H4 (cell line): ENCODE results near the gene SYTL3. TPM values are rescaled to one million over a fixed set of nuclear protein-coding genes. Genes with fewer than 3 reads are reported as not detected.
"Not testable (repeated sequence)": the region's sequence is repeated elsewhere in the genome, so short reads cannot be mapped to it uniquely, and the experiment has no call there.

Experiments used
- DNase-seq: peaks from one replicate; pipeline ENCODE4 v3.0.0-alpha.2; 2015; ENCODE audit warnings: low spot score
- total RNA-seq: library from RNA; depleted of rRNA; stranded (reverse); fragments of >200 nt; shearing (Covaris generic); gene quantifications from 2 replicates; pipeline ENCODE4 v1.2.3, GENCODE V29; 2014

The SYTL3 gene
- total RNA-seq, 1 experiment from 2014 or later: 1.0 TPM

DNA sequence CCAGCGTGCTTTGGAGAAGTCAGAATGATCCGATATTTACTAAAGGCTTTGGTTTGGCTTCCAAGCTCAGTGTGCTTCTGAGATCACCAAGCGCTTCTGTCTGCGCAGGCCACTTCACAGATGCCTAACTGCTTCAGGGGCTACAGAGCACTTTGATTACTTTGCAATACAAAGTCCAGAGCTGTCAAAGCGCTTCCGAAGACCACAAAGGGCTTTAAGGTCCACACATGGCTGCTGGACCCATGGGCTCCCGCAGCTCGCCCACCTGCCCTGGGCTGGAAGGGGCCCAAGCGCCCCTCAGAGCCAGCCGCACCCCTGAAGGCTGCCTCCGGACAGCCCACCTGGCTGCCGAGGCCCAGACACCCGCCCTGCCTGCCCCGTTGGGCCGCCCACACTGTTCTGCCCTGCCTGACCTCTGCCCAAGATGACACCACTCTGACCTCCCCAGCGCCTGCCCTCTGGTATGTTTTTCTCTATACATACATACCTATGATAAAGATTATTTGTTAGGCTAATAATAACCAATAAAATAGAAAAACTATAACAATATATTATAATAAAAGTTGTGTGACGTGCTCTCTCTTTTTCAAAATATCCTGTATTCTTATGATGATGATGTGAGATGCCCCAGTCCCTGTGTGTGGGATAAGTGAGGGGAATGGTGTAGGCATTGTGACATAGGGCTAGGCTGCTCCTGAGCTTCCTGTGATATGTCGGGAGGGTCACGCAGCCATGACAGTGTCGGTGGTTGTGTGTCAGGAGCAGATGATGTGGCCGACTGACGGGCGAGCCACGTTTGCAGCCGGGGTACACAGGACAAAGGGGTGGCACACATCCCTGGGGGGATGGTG, 27.9 kb upstream of the SYTL3 start:
- DNase-seq: no peak

DNA sequence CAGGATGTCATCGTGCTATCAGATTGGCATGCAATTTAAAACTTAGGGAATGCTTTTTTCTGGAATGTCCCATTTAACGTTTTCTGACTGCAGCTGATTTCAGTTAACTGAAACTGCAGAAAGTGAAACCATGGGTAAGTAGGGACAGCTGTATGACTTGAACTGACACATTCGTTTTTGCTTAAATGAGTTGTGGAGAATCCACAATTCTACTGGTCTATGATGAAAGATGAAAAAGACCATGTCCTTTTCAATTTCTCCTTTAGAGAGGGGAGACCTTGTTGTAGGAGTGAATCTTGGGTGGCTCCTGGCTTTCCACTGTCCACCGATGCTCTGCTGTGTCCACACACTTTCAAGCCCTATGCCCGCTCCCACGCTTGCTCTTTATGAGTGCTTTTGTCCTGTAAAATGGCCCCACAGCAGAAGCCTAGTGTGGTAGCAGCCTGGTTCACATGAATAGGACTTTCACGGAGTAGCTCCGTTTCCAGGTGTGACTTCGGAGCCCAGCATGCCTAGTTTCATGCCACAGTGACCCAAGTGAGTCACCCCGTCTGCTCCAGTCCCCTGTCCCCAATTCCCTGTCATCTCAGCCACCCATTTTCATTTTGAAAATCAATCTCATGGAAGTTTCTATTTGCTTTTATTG, 27.2 kb upstream of the SYTL3 start:
- no peak for DNase-seq

- DNase-seq: no peak
Observed at GRCh38 chr6:158624684-158625682, 24.9 kb upstream of the SYTL3 start.

DNA sequence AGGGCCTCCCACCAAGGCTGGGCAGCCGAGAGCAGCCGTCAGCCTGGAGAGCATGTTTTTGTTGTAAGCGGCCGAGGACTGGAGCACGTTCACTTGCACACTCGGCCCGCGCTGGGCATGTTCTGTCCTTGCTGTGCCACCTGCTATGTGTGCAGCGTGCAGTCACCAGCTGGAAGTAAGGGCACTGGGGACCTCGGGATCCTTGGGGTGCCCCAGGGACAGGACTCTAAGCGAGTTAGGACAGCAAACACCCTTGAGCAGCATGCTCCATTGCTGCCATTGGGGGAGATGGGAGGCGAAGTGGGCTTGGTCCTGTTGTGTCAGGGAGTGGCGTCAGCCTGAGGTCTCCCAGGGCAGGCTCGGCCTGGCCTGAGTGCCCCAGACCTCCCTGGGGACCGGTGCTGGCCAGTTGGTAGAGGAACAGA, 24.0 kb upstream of the SYTL3 start:
- no peak for DNase-seq

DNA sequence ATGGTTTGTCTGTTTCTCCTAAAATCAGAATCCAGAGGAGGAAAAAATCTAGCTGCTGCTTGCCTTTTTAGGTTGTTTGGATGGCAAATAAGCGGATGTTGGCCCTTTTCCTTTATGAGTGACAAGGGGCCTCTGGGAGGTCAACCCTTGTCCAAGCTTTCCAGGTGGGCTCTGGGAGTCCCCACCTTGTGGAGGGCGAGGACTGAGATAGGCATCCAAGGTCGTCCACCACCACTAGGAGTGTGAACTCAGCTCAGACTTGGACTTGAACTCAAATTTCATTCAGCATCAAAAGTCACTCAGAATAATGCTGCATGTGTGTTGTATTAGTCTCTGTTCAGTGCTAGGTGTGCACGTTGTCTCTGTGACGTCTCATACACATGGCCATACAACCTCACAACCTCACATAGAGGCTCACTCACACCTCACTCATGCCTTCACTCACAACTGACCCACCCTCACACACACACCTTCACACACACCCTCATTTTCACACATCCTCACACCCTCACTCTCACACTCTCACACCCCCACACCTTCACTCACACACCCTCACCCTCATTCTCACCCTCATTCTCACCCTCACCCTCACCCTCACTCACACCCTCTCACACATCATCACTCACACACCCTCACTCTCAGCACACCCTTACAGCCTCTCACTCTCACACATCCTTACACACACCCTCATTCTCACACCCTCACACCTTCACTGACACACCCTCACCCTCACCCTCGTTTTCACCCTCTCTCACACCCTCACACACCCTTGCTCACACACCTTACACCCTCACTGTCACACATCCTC, 23.3 kb upstream of the SYTL3 start:
- no peak for DNase-seq

GRCh38 chr6:158627168-158627939, 22.5 kb upstream of the SYTL3 start:
- no peak for DNase-seq

GRCh38 chr6:158627940-158628211, 22.0 kb upstream of the SYTL3 start:
- DNase-seq: no peak

DNA sequence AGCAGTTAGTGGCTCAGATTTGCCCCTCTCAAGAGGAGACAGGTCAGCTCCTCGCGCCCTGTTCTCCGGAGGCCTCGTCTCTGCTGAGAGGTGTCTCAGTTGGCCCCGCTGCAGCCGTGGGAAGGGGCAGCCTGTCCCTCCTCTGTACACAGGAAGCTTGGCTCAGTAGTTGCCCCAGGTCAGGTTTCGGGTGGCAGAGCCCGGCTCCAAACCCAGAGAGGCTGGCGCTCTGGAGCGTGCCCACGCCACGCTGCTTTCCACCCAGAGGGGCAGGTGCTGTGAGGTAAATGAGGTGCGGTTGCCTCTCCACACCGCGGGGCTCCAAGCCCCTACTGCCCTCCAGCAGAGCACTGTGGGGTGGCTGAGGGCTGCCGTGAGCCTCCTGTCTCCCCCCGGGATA, 21.3 kb upstream of the SYTL3 start:
- DNase-seq: no peak

DNA sequence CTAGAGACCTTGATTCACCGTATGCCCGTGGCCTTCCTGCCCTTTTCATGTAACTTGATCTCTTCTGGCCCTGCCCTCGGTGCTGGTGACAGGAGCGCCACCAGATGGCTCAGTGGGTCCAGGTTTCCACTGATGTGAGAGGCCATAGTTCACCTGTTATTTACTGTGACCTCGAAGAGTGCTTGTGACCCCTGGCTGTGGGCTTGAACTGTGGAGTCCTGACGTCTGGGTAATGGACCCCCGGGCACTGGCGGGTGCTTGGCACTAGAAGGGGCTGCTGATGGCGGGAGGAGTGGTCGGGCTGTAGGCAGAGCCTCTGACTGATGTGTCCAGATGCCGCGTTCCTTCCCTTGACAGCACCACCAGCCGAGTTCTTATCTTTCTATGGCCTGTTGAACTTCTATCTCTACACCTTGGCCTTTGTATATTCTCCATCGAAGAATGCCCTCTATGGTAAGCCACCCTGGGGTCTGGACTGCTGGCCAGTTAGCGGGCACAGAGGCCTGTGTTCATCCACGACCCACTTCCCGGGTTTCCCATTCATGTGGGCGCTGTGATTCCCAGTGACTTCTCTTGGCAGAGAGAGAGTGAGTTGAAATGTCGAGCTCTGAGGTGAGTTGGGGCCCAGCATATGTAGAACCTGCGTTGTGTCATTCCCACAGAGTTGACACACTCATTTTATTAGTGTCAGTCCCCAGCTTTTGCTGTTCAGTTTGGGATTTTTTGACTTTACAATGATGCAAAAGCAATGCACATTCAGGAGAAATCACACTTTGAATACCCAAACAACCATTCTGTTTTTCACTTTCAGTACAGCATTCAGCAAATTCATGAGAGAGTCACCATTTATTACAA, 20.3 kb upstream of the SYTL3 start:
- no peak for DNase-seq

DNA sequence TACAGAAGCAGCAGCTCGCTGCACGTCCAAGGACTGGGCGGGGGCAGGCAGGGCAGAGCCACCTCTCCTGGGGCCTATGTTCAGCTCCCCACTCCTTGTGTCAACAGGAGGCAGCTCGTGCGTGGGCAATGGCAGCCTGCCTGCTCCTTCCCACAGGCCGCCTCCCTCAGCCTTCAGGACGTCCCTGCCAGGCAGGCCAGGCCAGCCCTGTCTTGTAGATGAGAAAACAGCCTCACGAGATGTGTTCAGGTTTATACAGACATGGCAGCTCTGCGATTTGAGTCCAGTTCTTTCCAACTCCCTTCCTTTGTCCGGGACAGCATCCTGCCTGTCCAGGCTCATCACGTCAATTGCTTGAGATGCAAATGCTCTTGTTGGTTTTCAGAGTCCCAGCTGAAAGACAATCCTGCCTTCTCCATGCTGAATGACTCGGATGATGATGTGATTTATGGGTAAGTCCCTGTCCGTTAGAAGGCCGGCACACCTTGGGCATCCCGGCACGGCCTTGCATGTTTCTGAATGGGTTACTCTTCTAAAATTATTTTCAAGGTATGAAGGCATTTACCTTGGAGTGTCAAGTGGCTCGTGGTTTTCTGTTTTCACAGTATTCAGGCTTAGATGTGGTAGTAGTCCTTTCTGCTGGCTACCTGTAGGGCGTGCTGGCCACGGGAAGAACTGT, 18.8 kb upstream of the SYTL3 start:
- DNase-seq: no peak

DNA sequence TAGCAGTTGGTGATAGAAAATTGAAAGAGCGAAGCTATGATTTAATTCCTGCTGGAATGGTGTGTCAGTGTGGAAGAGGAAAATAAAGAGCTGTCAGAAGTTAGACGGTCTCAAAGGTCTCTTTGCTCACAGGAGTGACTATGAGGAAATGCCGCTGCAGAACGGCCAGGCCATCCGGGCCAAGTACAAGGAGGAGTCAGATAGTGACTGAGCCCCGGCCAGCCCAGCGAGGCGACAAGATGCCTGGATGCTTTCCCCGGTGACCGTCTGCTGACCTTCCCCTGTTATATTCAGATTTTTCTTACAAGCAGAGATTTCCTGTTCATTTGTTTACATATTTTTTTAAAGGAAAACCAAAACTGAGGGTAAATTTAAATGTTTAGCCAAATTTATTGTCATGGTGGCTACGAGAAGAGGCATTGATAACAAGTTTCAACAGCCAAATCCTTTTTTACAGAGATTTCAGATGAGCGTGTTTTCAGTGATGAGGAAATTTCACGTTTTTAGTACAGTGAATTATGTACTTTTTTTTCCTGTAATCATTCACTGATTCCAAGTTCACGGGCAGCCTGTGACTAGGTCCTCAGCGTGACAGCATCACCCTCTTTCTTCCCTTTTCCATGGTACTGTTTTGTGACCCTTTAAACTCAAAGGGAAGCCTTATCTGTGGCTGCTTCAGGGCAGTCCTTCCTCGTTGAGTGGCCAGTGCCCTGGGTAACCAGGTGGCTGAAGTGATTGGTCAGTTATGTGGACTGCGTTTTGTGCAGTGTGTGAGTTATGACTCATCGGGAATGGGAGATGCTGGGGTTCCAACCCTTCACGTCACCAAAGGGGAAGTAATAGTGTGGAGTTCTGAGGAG, 17.9 kb upstream of the SYTL3 start:
- peak; percentile 55 for DNase-seq

DNA sequence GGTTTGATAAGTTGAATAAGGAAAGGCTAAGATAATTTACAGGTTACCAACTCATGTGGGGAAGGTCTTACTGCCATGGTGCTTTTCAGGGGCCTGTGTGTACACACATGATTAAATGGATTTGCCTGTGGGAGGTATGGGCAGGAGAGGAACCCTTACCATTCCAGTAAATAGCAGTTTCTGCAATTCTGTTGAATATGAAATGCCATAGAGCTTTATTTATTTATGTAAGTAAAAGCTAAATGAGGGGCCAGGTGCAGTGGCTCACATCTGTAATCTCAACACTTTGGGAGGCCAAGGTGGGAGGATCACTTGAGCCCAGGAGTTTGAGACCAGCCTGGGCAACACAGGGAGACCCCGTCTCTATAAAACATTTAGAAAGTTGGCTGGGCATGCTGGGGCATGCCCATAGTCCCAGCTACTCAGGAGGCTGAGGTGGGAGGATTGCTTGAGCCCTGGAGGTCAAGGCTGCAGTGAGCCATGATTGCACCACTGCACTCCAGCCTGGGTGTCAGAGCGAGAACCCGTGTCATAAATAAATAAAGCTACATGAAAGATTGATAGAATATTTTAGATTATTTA, 17.2 kb upstream of the SYTL3 start:
- not testable (repeated sequence) for DNase-seq

- DNase-seq: no peak
Observed at GRCh38 chr6:158633127-158633526, 16.7 kb upstream of the SYTL3 start.

DNA sequence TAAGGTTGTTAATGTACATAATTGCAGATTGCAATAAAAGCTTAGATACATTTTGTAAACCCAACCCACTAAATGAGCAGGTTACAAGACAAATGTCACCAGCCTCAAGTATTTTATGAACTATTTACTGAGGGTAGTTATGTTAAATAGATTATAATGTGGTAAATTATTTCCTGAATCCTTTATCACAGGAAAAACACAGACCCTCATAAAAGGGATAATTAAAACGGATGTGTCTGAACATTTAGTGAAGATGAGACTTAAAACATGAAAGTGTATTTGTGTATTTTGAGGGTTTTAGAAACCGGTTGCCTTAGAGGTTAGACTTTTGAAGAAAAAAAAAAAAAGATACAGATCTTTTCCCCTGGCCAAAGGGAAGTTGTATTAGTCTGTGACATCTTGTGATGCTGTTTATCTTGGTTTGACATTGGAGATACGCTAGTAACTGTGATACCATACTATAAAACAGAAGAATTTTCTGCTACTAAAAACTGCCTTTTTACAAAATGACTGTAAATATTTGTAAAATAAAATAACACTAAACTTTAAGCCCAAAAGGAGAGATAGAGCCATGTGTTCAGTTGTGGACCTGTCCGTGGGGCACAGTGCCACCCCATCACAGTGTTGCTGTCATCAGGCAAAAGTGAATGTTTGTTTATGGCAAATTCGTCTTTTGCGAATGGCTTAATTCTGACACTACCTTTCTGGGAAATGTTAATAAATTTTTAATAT, 15.0 kb upstream of the SYTL3 start:
- DNase-seq: no peak

- no peak for DNase-seq
Observed at GRCh38 chr6:158635427-158636073, 14.3 kb upstream of the SYTL3 start.

DNA sequence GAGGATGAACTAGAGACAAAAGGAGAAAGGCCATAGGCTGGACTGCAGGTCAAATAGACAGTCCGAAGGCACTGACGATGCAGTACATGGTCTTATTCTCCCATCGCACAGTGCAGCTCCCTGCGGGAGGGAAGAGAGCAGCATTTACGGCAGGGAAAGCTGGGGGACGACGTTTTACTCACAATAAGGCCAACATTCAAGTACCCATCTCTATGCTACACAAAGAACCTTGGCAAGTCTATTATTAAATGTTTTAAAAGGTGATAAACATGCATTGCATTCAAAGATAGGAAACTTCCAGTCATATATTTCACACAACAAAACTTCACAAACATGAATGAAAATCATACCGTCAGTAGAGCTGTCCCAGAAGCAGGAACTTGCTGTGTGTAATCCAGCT, 13.1 kb upstream of the SYTL3 start:
- no peak for DNase-seq
